ENCODE measurements around the gene SERTAD4.
"Not testable (repeated sequence)": the region's sequence is repeated elsewhere in the genome, so short reads cannot be mapped to it uniquely, and the experiment has no call there.

SERTAD4 gene

GRCh38 chr1:210262167-210262896, 29.7 kb downstream of the SERTAD4 start:
- DNase-seq = no peak

GRCh38 chr1:210262897-210263272, 30.3 kb downstream of the SERTAD4 start:
- no peak for DNase-seq

GRCh38 chr1:210263963-210264362, 31.4 kb downstream of the SERTAD4 start:
- DNase-seq = no peak

GRCh38 chr1:210264496-210265380, 32.1 kb downstream of the SERTAD4 start:
- no peak for DNase-seq

GRCh38 chr1:210265392-210265955, 32.9 kb downstream of the SERTAD4 start:
- DNase-seq = not testable (repeated sequence)

- DNase-seq = no peak
Measured at GRCh38 chr1:210269981-210270380, 37.4 kb downstream of the SERTAD4 start.

GRCh38 chr1:210272666-210273065, 40.1 kb downstream of the SERTAD4 start:
- DNase-seq = no peak

GRCh38 chr1:210280221-210280620, 47.6 kb downstream of the SERTAD4 start:
- no peak for DNase-seq

GRCh38 chr1:210288116-210288515, 55.5 kb downstream of the SERTAD4 start:
- DNase-seq = no peak

GRCh38 chr1:210289248-210289647, 56.7 kb downstream of the SERTAD4 start:
- DNase-seq = no peak

GRCh38 chr1:210291081-210291764, 58.6 kb downstream of the SERTAD4 start:
- no peak for DNase-seq

GRCh38 chr1:210291786-210292230, 59.2 kb downstream of the SERTAD4 start:
- no peak for DNase-seq

- no peak for DNase-seq
Measured at GRCh38 chr1:210292231-210292871, 59.8 kb downstream of the SERTAD4 start.

- no peak for DNase-seq
Measured at GRCh38 chr1:210293171-210293607, 60.6 kb downstream of the SERTAD4 start.

GRCh38 chr1:210294999-210295745, 62.6 kb downstream of the SERTAD4 start:
- no peak for DNase-seq

Data from suppressor macrophage treated with lipopolysaccharide for 4 hours (primary cell).